SU-DHL-6 (cell line): ENCODE results near the gene CACFD1.

Source experiments
- H2AFZ ChIP-seq: fragments of 200-600 bp; sonication (generic); 2 replicates; pipeline ENCODE4 v1.6.1; 2014; ENCODE audit warnings: low read depth, mild to moderate bottlenecking, moderate library complexity, mixed read lengths, antibody characterized with exemption, low read length; ENCODE audit not compliant: severe bottlenecking
- H3F3A ChIP-seq: fragments of 200-600 bp; shearing (Covaris generic); 2 replicates; pipeline ENCODE4 v1.6.0; 2016; ENCODE audit warnings: antibody characterized with exemption, mild to moderate bottlenecking; ENCODE audit not compliant: insufficient read depth
- H3K27ac ChIP-seq: fragments of 200-600 bp; sonication (generic); 2 replicates; pipeline ENCODE4 v1.5.1; 2016; ENCODE audit warnings: low read depth, mild to moderate bottlenecking, low read length, moderate library complexity, mixed read lengths
- H3K27me3 ChIP-seq: fragments of 200-600 bp; sonication (generic), shearing (Covaris generic); 2 replicates; pipeline ENCODE4 v1.6.0; 2014; ENCODE audit warnings: mild to moderate bottlenecking, low read length
- H3K36me3 ChIP-seq: fragments of 200-600 bp; sonication (generic); 2 replicates; pipeline ENCODE4 v1.6.1; 2014; ENCODE audit warnings: mild to moderate bottlenecking, low read length, mixed read lengths
- H3K4me2 ChIP-seq: fragments of 300-600, 200-600 bp; shearing (Covaris generic), sonication (generic); 2 replicates; pipeline ENCODE4 v1.6.0; 2014; ENCODE audit warnings: low read length, low read depth, mild to moderate bottlenecking; ENCODE audit not compliant: poor library complexity, severe bottlenecking
- H3K4me3 ChIP-seq: fragments of 200-600 bp; sonication (generic); 2 replicates; pipeline ENCODE4 v1.5.1; 2014; ENCODE audit warnings: antibody characterized with exemption, low read length, mild to moderate bottlenecking, mixed read lengths; ENCODE audit not compliant: insufficient read depth, poor library complexity, severe bottlenecking
- H3K79me2 ChIP-seq: fragments of 200-600 bp; sonication (generic); 2 replicates; pipeline ENCODE4 v1.6.1; 2014; ENCODE audit warnings: mild to moderate bottlenecking, low read length, moderate library complexity; ENCODE audit not compliant: insufficient read depth
- H3K9ac ChIP-seq: fragments of 200-600 bp; sonication (generic); 2 replicates; pipeline ENCODE4 v1.7.0; 2014; ENCODE audit warnings: mild to moderate bottlenecking, low read length
- H3K9me2 ChIP-seq: fragments of 200-600 bp; sonication (generic); replicated peaks from 2 replicates; pipeline ENCODE4 v1.6.1; 2014; ENCODE audit warnings: low read length; ENCODE audit not compliant: insufficient read depth
- H3K9me3 ChIP-seq: fragments of 200-600 bp; sonication (generic); 2 replicates; pipeline ENCODE4 v1.6.1; 2014; ENCODE audit warnings: low read length, mixed read lengths; ENCODE audit not compliant: insufficient read depth
- H4K20me1 ChIP-seq: fragments of 200-600 bp; sonication (generic); 2 replicates; pipeline ENCODE4 v1.6.1; 2014; ENCODE audit warnings: low read depth, mild to moderate bottlenecking, antibody characterized with exemption, low read length, moderate library complexity, mixed read lengths
- EZH2phosphoT487 ChIP-seq: fragments of 200-600 bp; sonication (generic), shearing (Covaris generic); conservative IDR thresholded peaks from 2 replicates; pipeline ENCODE4 v1.6.1; 2018; ENCODE audit warnings: mild to moderate bottlenecking, antibody characterized with exemption, low read length, moderate library complexity, mixed read lengths
- TF ChIP-seq, protein P1 (sequence below): fragments of 200-600 bp; sonication (generic); IDR thresholded peaks from one replicate; pipeline ENCODE4 v1.5.1; 2017; ENCODE audit warnings: antibody characterized with exemption, mild to moderate bottlenecking, low read length, moderate library complexity; ENCODE audit not compliant: insufficient read depth, poor library complexity, severe bottlenecking

CACFD1 gene

DNA sequence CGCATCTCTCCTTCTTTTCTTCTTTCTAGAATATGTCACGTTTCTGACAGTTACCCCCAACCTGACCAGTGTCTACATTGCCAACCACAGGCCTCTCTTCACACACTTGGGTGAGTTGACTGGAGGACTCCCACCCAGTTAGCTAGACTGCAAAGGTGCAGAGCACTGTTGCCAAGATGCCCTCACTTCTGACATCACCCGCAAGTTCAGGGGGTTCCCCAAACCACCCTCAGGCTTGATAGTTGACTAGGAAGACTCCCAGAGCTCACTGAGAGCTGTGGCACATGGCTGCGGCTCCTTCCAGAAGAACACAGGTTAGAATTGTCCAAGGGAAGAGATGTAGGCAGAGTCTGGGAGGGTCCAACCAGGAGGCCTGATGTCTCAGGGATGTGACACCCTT is 20.4 kb upstream of the CACFD1 start:
- no peaks in the 10 kb centered on the region for H3K79me2 ChIP-seq
- H3K4me2 ChIP-seq, result no peak overlapping the region
- no peak overlapping the region for H3K27ac ChIP-seq
- no peaks in the 10 kb centered on the region for H3K9me2 ChIP-seq
- no peak for TF ChIP-seq EZH2phosphoT487
- TF ChIP-seq, protein P1, sequence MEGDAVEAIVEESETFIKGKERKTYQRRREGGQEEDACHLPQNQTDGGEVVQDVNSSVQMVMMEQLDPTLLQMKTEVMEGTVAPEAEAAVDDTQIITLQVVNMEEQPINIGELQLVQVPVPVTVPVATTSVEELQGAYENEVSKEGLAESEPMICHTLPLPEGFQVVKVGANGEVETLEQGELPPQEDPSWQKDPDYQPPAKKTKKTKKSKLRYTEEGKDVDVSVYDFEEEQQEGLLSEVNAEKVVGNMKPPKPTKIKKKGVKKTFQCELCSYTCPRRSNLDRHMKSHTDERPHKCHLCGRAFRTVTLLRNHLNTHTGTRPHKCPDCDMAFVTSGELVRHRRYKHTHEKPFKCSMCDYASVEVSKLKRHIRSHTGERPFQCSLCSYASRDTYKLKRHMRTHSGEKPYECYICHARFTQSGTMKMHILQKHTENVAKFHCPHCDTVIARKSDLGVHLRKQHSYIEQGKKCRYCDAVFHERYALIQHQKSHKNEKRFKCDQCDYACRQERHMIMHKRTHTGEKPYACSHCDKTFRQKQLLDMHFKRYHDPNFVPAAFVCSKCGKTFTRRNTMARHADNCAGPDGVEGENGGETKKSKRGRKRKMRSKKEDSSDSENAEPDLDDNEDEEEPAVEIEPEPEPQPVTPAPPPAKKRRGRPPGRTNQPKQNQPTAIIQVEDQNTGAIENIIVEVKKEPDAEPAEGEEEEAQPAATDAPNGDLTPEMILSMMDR, result no peak
- H4K20me1 ChIP-seq, result no peaks in the 10 kb centered on the region
- no peak overlapping the region for H2AFZ ChIP-seq
- no peak overlapping the region for H3K9ac ChIP-seq
- no peaks in the 10 kb centered on the region for H3F3A ChIP-seq
- H3K36me3 ChIP-seq, result no peaks in the 10 kb centered on the region
- no peaks in the 10 kb centered on the region for H3K27me3 ChIP-seq
- H3K9me3 ChIP-seq, result no peaks in the 10 kb centered on the region
- no peak overlapping the region for H3K4me3 ChIP-seq

DNA sequence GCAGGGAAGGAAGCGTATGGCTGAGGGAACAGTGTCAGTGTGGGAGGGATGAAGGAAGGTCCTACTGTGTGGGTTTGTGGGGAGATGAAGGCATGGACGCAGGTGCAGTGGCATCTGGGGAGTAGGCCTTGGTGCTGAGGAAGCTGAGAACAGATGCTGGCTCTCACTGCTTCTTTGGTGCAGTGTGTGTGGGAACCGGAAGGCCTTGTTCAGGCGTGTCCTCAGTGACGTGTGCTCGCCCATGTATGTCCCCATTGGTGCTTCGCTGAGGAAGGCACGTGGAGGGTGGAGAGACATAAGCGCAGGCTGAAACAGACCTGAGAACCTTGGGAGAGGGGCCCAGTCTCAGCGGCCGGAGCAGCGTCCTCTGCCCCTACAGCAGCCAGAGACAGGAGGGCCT is 18.9 kb upstream of the CACFD1 start:
- no peaks in the 10 kb centered on the region for H3K9me2 ChIP-seq
- no peak overlapping the region for H3K4me2 ChIP-seq
- H3K79me2 ChIP-seq, result no peaks in the 10 kb centered on the region
- H3K9ac ChIP-seq, result no peak overlapping the region
- no peaks in the 10 kb centered on the region for H3K9me3 ChIP-seq
- H3K27me3 ChIP-seq, result no peaks in the 10 kb centered on the region
- H3K27ac ChIP-seq, result no peak overlapping the region
- no peaks in the 10 kb centered on the region for H3K36me3 ChIP-seq
- H2AFZ ChIP-seq, result no peak overlapping the region
- no peaks in the 10 kb centered on the region for H4K20me1 ChIP-seq
- H3K4me3 ChIP-seq, result no peak overlapping the region
- no peak for TF ChIP-seq EZH2phosphoT487
- TF ChIP-seq, protein P1, result no peak
- H3F3A ChIP-seq, result no peaks in the 10 kb centered on the region

DNA sequence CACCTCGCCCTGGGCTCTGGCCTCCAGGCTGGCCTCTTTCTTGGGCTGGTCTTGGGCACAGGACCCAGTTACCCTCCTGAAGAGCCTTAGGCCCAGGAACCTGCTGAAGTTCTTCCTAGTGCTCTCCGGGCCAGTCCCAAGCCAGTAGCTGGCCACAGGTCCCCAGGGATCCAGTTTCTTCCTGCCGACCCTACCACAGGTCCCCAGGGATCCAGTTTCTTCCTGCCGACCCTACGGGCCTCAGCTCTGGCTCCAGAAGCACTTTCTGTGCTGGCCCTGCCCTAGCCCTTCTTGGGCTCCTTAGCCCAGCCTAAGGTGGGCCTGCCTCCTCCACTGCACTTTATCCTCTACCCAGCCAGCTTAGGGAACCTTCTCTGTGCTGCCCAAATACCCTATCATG is 18.2 kb upstream of the CACFD1 start:
- no peak overlapping the region for H3K9ac ChIP-seq
- no peaks in the 10 kb centered on the region for H3K27me3 ChIP-seq

More for the DNA sequence above, 18.2 kb upstream of the CACFD1 start:
- Histone ChIP-seq H3K79me2 (no peaks in the 10 kb centered on the region), H3K9me2 (no peaks in the 10 kb centered on the region), H3K4me3 (no peak overlapping the region), H3K27ac (no peak overlapping the region), H3F3A (no peaks in the 10 kb centered on the region), H2AFZ (no peak overlapping the region), H3K36me3 (no peaks in the 10 kb centered on the region), H3K4me2 (no peak overlapping the region), H4K20me1 (no peaks in the 10 kb centered on the region), H3K9me3 (no peaks in the 10 kb centered on the region)
- TF ChIP-seq, protein P1, result no peak
- no peak for TF ChIP-seq EZH2phosphoT487
